GM12875 (cell line): ENCODE measurements around the gene GPR42.

ENCODE experiments used
- H3K4me3 ChIP-seq: one replicate; pipeline ENCODE4 v1.5.1; 2011; ENCODE audit warnings: low read depth, low read length, control low read depth
- CTCF ChIP-seq: IDR thresholded peaks from 2 replicates; pipeline ENCODE4 v1.5.1; 2011; ENCODE audit warnings: low read depth, mild to moderate bottlenecking, control low read depth, inconsistent platforms, low read length, moderate library complexity, borderline replicate concordance; ENCODE audit not compliant: insufficient read depth

Gene GPR42

GRCh38 chr19:35416331-35416730 lies 45.5 kb downstream of the GPR42 start:
- no peak overlapping the region for H3K4me3 ChIP-seq
- TF ChIP-seq CTCF: no peak

- no peak for TF ChIP-seq CTCF
- no peak overlapping the region for H3K4me3 ChIP-seq
Observed at GRCh38 chr19:35417278-35417677, 46.4 kb downstream of the GPR42 start.

- no peak for TF ChIP-seq CTCF
- no peak overlapping the region for H3K4me3 ChIP-seq
Observed at GRCh38 chr19:35417713-35418534, 47.1 kb downstream of the GPR42 start.

GRCh38 chr19:35419046-35419445 lies 48.2 kb downstream of the GPR42 start:
- H3K4me3 ChIP-seq: no peak overlapping the region
- TF ChIP-seq CTCF: no peak

- TF ChIP-seq CTCF: no peak
- H3K4me3 ChIP-seq: no peak overlapping the region
Observed at GRCh38 chr19:35419805-35420204, 48.9 kb downstream of the GPR42 start.

GRCh38 chr19:35421362-35421761 lies 50.5 kb downstream of the GPR42 start:
- no peak for TF ChIP-seq CTCF

More at GRCh38 chr19:35421362-35421761, 50.5 kb downstream of the GPR42 start:
- H3K4me3 ChIP-seq: no peak overlapping the region
